GM12873 (cell line): ENCODE data around the gene SDCCAG8.

Experiments used
- TF ChIP-seq, protein P1 (sequence below): IDR thresholded peaks from 2 replicates; pipeline ENCODE4 v1.5.1; 2012; ENCODE audit warnings: low read depth, mild to moderate bottlenecking, moderate library complexity, low read length, control low read depth; ENCODE audit not compliant: insufficient read depth; ENCODE audit errors: missing control alignments

Gene SDCCAG8

GRCh38 chr1:243496187-243496646, 240.4 kb downstream of the SDCCAG8 start:
- TF ChIP-seq, protein P1, sequence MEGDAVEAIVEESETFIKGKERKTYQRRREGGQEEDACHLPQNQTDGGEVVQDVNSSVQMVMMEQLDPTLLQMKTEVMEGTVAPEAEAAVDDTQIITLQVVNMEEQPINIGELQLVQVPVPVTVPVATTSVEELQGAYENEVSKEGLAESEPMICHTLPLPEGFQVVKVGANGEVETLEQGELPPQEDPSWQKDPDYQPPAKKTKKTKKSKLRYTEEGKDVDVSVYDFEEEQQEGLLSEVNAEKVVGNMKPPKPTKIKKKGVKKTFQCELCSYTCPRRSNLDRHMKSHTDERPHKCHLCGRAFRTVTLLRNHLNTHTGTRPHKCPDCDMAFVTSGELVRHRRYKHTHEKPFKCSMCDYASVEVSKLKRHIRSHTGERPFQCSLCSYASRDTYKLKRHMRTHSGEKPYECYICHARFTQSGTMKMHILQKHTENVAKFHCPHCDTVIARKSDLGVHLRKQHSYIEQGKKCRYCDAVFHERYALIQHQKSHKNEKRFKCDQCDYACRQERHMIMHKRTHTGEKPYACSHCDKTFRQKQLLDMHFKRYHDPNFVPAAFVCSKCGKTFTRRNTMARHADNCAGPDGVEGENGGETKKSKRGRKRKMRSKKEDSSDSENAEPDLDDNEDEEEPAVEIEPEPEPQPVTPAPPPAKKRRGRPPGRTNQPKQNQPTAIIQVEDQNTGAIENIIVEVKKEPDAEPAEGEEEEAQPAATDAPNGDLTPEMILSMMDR = no peak

DNA sequence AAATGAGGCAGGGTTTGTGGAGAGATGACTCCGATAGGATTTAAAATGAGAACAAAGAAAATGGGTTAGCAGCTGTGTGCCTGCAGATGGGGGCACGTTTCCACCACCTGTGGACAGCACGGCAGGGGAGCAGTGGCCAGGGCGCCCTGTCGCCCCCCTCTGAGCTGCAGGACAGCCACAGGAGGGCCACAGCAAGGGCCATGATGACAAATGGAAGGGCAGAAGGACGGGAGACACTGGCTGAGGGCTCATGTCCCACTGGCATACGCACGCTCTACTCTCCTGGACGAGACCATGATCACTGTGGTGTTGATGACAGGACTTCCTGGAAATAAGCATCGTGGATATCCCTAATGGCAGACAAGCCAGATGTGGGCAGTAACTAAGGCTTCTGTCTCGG, 241.0 kb downstream of the SDCCAG8 start:
- TF ChIP-seq, protein P1 = no peak

GRCh38 chr1:243497939-243498681, 242.3 kb downstream of the SDCCAG8 start:
- TF ChIP-seq, protein P1 = no peak

DNA sequence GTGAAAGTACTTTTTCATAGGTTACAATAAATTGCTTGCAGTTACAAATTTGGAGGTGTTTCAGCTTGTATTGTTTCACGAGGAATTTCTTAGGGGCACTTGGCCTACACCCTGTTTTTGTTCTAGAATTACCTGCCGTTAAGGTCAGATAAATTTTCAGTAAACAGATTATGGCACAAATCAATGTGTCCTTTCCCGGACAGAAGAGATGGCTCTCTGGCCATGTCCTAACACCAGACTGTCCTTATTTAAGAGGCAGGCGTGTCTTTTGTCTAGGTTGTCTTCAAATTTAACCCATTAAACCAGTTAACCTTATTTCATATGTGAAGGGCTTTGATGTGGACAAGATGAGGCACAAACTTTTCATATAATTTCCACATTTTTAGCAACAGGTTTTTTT, 243.4 kb downstream of the SDCCAG8 start:
- TF ChIP-seq, protein P1 = no peak

DNA sequence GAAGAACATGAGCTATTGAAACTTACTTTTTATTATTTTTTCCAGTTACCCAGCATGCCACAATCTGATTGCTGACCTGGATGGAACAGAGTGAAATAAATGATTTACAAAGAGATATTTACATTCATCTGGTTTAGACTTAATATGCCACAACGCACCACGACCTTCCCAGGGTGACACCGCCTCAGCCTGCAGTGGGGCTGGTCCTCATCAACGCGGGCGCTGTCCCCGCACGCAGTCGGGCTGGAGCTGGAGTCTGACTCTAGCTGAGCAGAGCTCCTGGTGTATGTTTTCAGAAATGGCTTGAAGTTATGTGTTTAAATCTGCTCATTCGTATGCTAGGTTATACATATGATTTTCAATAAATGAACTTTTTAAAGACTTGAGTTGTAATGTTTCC, 243.9 kb downstream of the SDCCAG8 start:
- TF ChIP-seq, protein P1 = no peak

- TF ChIP-seq, protein P1 = no peak
These were observed 244.7 kb downstream of the SDCCAG8 start for GRCh38 chr1:243500512-243500911.

GRCh38 chr1:243501002-243501401, 245.2 kb downstream of the SDCCAG8 start:
- TF ChIP-seq, protein P1 = no peak
